ENCODE results near the gene MED29. TPM values are rescaled to one million over a fixed set of nuclear protein-coding genes. Genes with fewer than 3 reads are reported as not detected.

Gene MED29
- total and polyA plus RNA-seq, 2 of the 13 experiments (the other 11 are each of a cell fraction or from before 2014, with no cell fraction given), result 14.0 to 19.7 TPM

DNA sequence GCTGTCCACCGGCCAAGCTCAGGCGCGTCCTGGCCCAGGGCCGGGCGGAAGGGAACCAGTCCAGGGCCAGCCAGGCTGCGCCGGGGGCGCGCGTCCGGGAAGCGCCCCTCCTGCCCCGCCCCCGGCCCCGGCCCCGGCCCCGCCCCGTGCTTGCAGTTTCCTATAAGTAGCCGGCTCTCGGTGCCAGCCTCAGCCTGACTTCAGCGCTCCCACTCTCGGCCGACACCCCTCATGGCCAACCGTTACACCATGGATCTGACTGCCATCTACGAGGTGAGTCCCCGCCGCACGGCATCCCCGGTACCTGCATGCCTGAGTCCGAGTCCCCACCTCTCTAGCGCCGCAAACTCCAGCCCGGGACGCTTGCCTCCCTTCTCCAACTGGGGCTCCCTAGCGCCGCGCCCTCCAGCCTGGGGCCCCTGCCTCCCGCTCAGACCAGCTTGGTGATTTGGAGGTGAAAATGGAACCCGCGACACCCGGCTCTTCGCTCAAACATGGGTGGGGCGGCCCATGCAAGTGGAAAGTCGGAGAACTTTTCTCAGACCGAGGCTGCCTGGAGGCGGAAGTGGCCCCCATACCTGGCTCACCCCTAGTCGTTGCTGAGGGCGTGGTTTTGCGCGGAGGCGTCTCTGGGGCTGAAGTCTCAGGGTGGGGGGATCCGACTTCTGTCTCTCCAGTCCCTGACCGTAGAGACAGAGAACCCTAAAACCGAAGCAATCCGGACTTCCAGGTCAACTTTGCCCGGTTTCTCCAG lies 15.7 kb downstream of the MED29 start, which contains the start of gene ZFP36 (continued):
- TF ChIP-seq, protein P1, sequence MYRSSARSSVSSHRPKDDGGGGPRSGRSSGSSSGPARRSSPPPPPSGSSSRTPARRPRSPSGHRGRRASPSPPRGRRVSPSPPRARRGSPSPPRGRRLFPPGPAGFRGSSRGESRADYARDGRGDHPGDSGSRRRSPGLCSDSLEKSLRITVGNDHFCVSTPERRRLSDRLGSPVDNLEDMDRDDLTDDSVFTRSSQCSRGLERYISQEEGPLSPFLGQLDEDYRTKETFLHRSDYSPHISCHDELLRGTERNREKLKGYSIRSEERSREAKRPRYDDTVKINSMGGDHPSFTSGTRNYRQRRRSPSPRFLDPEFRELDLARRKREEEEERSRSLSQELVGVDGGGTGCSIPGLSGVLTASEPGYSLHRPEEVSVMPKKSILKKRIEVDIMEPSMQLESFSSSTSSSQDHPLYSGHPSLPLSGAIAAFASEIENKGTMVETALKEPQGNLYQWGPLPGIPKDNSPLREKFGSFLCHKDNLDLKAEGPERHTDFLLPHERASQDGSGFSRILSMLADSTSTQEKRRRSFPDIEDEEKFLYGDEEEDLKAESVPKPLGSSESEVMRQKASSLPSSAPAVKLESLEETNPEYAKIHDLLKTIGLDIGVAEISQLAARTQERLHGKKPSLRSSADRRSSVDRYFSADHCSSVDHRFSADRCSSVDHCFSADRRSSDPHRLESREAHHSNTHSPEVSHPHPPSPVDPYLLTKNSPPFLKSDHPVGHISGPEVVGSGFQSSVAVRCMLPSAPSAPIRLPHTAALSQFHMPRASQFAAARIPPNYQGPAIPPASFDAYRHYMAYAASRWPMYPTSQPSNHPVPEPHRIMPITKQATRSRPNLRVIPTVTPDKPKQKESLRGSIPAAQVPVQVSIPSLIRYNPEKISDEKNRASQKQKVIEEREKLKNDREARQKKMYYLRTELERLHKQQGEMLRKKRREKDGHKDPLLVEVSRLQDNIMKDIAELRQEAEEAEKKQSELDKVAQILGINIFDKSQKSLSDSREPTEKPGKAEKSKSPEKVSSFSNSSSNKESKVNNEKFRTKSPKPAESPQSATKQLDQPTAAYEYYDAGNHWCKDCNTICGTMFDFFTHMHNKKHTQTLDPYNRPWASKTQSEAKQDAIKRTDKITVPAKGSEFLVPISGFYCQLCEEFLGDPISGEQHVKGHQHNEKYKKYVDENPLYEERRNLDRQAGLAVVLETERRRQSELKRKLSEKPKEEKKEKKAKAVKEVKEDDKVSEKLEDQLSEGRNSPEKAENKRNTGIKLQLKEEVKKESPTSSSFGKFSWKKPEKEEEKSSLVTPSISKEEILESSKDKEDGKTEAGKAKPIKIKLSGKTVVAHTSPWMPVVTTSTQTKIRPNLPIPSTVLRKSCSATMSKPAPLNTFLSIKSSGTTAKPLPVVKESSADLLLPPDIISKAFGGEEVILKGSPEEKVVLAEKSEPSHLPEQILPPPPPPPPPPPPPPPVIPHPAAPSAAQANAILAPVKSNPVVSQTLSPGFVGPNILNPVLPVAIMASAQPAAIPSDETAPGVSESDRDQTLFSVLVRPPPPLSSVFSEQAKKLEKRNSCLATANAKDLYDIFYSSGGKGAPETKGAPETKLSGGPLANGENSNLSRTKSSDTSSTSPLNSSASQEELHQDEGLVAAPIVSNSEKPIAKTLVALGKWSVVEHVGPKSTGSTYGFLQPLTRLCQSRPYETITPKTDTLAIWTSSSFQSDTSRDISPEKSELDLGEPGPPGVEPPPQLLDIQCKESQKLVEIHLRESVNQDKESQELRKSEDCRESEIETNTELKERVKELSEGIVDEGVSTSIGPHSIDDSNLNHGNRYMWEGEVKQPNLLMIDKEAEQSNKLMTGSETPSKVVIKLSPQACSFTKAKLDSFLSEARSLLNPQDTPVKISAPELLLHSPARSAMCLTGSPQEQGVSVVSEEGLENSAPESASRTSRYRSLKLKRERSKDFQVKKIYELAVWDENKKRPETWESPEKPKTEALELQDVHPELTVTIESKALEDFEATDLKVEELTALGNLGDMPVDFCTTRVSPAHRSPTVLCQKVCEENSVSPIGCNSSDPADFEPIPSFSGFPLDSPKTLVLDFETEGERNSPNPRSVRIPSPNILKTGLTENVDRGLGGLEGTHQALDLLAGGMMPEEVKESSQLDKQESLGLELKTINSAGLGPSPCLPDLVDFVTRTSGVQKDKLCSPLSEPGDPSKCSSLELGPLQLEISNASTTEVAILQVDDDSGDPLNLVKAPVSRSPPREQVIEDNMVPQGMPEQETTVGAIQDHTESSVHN (CRISPR knock-in tag; IDR thresholded peaks at IDR 0.05), result no peak
- TF ChIP-seq IKZF4 (CRISPR knock-in tag; IDR thresholded peaks at IDR 0.05; ENCODE audit: borderline replicate concordance, low read depth, not compliant biosample characterization) (no peak), KMT2B (CRISPR knock-in tag; IDR thresholded peaks at IDR 0.05) (no peak), TOPORS (CRISPR knock-in tag; IDR thresholded peaks at IDR 0.05) (no peak), NPAS2 (CRISPR knock-in tag; IDR thresholded peaks at IDR 0.05; ENCODE audit: borderline replicate concordance) (no peak), FOSL1 (CRISPR knock-in tag; IDR thresholded peaks at IDR 0.05; ENCODE audit: borderline replicate concordance) (no peak), NR3C1 (CRISPR knock-in tag; IDR thresholded peaks at IDR 0.05) (no peak), KAT7 (CRISPR knock-in tag; IDR thresholded peaks at IDR 0.05; ENCODE audit: borderline replicate concordance) (no peak), KDM5A (IDR thresholded peaks at IDR 0.05; ENCODE audit: borderline replicate concordance, low read length) (peak; percentile 67; the same call in 1 of the 2 replicates)
- TF ChIP-seq, protein P2, sequence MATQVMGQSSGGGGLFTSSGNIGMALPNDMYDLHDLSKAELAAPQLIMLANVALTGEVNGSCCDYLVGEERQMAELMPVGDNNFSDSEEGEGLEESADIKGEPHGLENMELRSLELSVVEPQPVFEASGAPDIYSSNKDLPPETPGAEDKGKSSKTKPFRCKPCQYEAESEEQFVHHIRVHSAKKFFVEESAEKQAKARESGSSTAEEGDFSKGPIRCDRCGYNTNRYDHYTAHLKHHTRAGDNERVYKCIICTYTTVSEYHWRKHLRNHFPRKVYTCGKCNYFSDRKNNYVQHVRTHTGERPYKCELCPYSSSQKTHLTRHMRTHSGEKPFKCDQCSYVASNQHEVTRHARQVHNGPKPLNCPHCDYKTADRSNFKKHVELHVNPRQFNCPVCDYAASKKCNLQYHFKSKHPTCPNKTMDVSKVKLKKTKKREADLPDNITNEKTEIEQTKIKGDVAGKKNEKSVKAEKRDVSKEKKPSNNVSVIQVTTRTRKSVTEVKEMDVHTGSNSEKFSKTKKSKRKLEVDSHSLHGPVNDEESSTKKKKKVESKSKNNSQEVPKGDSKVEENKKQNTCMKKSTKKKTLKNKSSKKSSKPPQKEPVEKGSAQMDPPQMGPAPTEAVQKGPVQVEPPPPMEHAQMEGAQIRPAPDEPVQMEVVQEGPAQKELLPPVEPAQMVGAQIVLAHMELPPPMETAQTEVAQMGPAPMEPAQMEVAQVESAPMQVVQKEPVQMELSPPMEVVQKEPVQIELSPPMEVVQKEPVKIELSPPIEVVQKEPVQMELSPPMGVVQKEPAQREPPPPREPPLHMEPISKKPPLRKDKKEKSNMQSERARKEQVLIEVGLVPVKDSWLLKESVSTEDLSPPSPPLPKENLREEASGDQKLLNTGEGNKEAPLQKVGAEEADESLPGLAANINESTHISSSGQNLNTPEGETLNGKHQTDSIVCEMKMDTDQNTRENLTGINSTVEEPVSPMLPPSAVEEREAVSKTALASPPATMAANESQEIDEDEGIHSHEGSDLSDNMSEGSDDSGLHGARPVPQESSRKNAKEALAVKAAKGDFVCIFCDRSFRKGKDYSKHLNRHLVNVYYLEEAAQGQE (IDR thresholded peaks at IDR 0.05; ENCODE audit: borderline replicate concordance in 1 of 2, low read depth in 1 of 2, low read length in 2 of 2), result no peak
- TF ChIP-seq, protein P3, sequence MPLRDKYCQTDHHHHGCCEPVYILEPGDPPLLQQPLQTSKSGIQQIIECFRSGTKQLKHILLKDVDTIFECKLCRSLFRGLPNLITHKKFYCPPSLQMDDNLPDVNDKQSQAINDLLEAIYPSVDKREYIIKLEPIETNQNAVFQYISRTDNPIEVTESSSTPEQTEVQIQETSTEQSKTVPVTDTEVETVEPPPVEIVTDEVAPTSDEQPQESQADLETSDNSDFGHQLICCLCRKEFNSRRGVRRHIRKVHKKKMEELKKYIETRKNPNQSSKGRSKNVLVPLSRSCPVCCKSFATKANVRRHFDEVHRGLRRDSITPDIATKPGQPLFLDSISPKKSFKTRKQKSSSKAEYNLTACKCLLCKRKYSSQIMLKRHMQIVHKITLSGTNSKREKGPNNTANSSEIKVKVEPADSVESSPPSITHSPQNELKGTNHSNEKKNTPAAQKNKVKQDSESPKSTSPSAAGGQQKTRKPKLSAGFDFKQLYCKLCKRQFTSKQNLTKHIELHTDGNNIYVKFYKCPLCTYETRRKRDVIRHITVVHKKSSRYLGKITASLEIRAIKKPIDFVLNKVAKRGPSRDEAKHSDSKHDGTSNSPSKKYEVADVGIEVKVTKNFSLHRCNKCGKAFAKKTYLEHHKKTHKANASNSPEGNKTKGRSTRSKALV (CRISPR knock-in tag; IDR thresholded peaks at IDR 0.05), result no peak
- TF ChIP-seq, protein P4, sequence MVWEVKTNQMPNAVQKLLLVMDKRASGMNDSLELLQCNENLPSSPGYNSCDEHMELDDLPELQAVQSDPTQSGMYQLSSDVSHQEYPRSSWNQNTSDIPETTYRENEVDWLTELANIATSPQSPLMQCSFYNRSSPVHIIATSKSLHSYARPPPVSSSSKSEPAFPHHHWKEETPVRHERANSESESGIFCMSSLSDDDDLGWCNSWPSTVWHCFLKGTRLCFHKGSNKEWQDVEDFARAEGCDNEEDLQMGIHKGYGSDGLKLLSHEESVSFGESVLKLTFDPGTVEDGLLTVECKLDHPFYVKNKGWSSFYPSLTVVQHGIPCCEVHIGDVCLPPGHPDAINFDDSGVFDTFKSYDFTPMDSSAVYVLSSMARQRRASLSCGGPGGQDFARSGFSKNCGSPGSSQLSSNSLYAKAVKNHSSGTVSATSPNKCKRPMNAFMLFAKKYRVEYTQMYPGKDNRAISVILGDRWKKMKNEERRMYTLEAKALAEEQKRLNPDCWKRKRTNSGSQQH (CRISPR knock-in tag; IDR thresholded peaks at IDR 0.05; ENCODE audit: low read depth), result 0 out of 2 replicates have a peak, but pooled peaks have one; percentile 69

All from HepG2 (cell line).